Lower leg skin (tissue), 4 donors: ENCODE data around the gene NCBP3. TPM values are rescaled to one million over a fixed set of nuclear protein-coding genes. Genes with fewer than 3 reads are reported as not detected.
"Not testable (repeated sequence)": the region's sequence is repeated elsewhere in the genome, so short reads cannot be mapped to it uniquely, and the experiment has no call there.

Experiments used
- DNase-seq, 2 donors: peaks; one replicate each; pipeline ENCODE4 v3.0.0-alpha.2; 2019; ENCODE audit warnings: low spot score in 2 of 2
- H3K4me3 ChIP-seq: fragments of 200-600 bp; sonication (generic); 2 replicates; pipeline ENCODE4 v1.5.1; 2017; ENCODE audit warnings: mild to moderate bottlenecking, low read depth; ENCODE audit not compliant: poor library complexity, severe bottlenecking
- CTCF ChIP-seq, 3 donors: fragments of 450-650 bp; IDR thresholded peaks; one replicate each; pipeline ENCODE4 v1.5.1; 2016; ENCODE audit warnings: antibody characterized with exemption in 3 of 3, mild to moderate bottlenecking in 3 of 3, moderate library complexity in 2 of 3
- POLR2A ChIP-seq, 2 donors: fragments of 450-650 bp; IDR thresholded peaks; one replicate each; pipeline ENCODE4 v1.6.1; 2016 to 2017; ENCODE audit warnings: antibody characterized with exemption in 2 of 2, mild to moderate bottlenecking in 1 of 2, moderate library complexity in 1 of 2
- WGBS, 2 donors: methylation state at CpG; one replicate each; pipeline ENCODE4 v1.1.5; 2018; 5-methylcytosine and 5-hydroxymethylcytosine counted together
- intact Hi-C: fragments of 100-400 bp; cut with DNase I; formaldehyde crosslinking; loops from one replicate; pipeline ENCODE4 v1.15.0; 2023; ENCODE audit warnings: low total_unique reads
- total RNA-seq, 4 donors: library from RNA; depleted of rRNA; stranded (reverse); fragments of >200 nt; gene quantifications; one replicate each; pipeline ENCODE4 v1.1.0, GENCODE V29; 2016

The NCBP3 gene
- total RNA-seq, 4 donors from 2014 or later: 21.6 to 24.4 (median 23.3) TPM

DNA sequence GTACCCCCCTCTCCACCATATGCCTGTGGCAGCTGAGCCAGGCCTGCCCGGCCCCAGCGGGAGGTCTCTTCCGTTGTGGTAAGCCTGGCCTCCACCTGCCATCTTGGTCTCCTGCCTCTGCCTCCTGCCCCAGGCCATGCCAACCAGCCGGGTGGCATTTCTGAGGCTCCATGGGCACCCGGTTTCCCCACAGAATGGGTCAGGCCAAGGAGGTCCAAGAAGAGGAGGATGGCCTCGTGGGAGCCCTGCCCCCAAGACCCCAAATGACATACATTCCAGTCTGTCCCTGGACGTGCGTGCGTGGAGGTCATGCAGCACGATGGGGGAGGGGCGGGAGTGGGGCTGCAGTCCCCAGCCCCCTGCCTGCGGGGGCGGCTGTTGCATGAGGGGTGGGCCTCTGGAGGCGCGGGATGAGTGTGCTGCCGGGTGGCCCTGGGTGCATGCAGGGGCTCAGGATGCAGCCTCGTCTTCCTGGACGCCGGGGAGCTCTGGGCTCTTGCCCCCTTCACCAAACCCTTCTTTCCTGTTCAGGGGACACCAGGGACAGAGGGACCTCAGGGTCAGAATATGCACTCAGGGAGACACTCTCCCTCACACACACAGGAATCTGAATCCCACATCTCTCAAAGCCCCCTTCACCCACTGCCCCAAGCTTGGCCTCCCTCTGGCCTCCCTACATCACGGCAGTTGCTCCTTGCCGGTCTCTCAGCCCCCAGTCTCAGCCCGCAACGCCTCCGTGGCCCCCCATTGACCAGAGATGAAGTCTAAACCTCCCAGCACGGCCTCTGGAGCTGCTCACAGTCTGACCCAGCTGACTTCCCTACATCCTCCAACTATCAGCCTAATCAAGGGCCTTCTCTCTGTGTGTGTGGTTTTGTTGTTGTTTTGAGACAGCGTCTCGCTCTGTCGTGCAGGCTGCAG is 16.0 kb upstream of the NCBP3 start:
- 89 to 90% methylated on average over 20 to 28 of the region's 28 CpGs for WGBS, 2 donors
- intact Hi-C loops: loop anchor here (5.0 kb wide), 2 partner anchors 45 to 140 kb away; no protein-coding TSS in a partner anchor
- no peak for TF ChIP-seq CTCF (IDR thresholded peaks at IDR 0.05)
- no peak for TF ChIP-seq POLR2A (IDR thresholded peaks at IDR 0.05)
- H3K4me3 ChIP-seq: no peak overlapping the region
- no peak for DNase-seq

DNA sequence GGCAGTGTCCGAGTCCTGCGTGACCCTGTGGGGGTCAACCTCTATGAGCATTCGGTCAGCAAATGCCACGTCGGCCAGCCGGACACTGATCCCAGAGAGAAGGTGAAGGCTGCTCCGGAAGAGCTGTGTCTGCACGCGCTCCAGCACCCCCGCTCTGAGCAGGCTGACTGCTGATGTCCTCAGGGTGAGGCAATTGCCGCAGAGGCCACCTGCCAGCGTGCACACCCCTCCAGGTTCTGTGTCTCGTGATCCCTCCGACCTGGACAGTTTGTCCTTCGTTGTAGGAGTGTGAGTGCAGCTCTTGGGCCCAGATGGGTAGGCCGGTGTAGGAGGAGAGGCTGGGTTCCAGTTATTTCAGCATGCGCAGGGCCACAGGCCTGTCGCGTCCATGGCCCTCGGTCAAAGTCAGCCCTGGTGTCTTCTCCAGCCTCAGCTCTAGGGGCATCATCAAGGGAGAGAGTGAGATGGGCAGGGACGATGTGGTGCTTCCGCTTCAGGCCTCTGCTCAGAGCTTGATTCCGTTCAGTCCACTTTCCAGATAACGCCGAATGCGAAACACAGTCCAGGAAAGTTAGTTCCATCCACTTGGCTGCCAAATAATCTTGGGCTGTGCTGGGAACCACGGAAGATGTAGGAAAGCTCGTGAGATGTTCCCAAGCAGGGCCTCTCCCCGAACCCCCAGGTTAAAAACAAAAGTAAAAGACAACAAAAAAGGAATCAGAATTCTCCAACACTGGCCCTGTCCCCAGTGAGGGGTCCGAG is 15.1 kb upstream of the NCBP3 start:
- intact Hi-C loops: loop anchor here (5.0 kb wide), 2 partner anchors 46 to 141 kb away; no protein-coding TSS in a partner anchor

DNA sequence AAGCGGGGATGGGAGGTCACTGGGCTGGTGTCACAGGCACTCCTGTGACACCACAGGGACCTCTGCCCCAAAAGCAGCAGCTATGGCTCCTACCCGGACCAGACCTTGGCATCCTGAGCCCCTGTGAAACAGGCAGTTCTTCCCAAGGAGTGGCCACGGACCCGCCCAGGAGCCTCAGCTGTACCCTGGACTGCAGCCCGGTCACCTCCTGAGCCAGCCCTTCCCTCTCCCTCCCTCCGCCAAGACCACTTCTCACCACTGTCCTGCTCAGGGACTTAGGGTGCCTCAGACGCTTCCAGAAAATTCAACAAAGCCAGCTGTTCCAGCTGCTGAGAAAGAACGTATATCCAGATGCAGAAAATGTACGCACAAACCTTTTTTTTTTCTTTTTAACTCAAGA is 13.9 kb upstream of the NCBP3 start:
- TF ChIP-seq POLR2A (IDR thresholded peaks at IDR 0.05): no peak
- WGBS, 2 donors: 82 to 88% methylated on average over 9 of the region's 9 CpGs
- intact Hi-C loops: loop anchor here (5.0 kb wide), 2 partner anchors 47 to 142 kb away; no protein-coding TSS in a partner anchor
- DNase-seq: no peak
- H3K4me3 ChIP-seq: no peak overlapping the region

More for the DNA sequence above, 15.1 kb upstream of the NCBP3 start:
- no peak for TF ChIP-seq POLR2A (IDR thresholded peaks at IDR 0.05)
- TF ChIP-seq CTCF (IDR thresholded peaks at IDR 0.05): no peak
- WGBS, 2 donors: 94% methylated on average over 25 to 30 of the region's 30 CpGs
- DNase-seq: no peak
- no peak overlapping the region for H3K4me3 ChIP-seq

GRCh38 chr17:3857261-3858105 is 11.4 kb upstream of the NCBP3 start:
- TF ChIP-seq CTCF (IDR thresholded peaks at IDR 0.05) (no peak), POLR2A (IDR thresholded peaks at IDR 0.05) (no peak)
- H3K4me3 ChIP-seq: no peak overlapping the region
- DNase-seq: no peak
- 73 to 75% methylated on average over 16 of the region's 16 CpGs for WGBS, 2 donors
- intact Hi-C loops: no loop called here

GRCh38 chr17:3854204-3854603 is 8.2 kb upstream of the NCBP3 start:
- intact Hi-C loops, H3K4me3 ChIP-seq, DNase-seq: not testable (repeated sequence)
- WGBS, 2 donors: 93% methylated on average over 8 of the region's 36 CpGs; no CpG with 5 or more reads in 1 of the 2 donors

- TF ChIP-seq POLR2A (IDR thresholded peaks at IDR 0.05): no peak
- no peak for TF ChIP-seq CTCF (IDR thresholded peaks at IDR 0.05)
- no peak overlapping the region for H3K4me3 ChIP-seq
- 79 to 88% methylated on average over 10 of the region's 10 CpGs for WGBS, 2 donors
- DNase-seq: no peak
- intact Hi-C loops: no loop called here
Observed at GRCh38 chr17:3852561-3852960, 6.5 kb upstream of the NCBP3 start.
